ENCODE data around the gene FAM32A. TPM values are rescaled to one million over a fixed set of nuclear protein-coding genes. Genes with fewer than 3 reads are reported as not detected.

The FAM32A gene
- total and polyA plus RNA-seq, 2 donors (not counting 1 experiment from before 2014, with no cell fraction given) = 106 to 141 TPM

GRCh38 chr19:16234552-16235445 is 49.6 kb downstream of the FAM32A start:
- Histone ChIP-seq H3K9me3 (ENCODE audit: control insufficient read depth, insufficient read depth, low read depth, low read length) (no peaks in the 10 kb centered on the region), H3K4me2 (ENCODE audit: extremely low read depth, insufficient read depth, low read length) (no peak overlapping the region), H3K27ac (ENCODE audit: insufficient read depth, low read length) (no peak overlapping the region), H3K4me1 (ENCODE audit: control insufficient read depth, extremely low read depth, insufficient read depth, low read length) (no peaks in the 10 kb centered on the region), H3K79me2 (ENCODE audit: control insufficient read depth, insufficient read depth, low read length) (no peaks in the 10 kb centered on the region), H4K20me1 (ENCODE audit: control insufficient read depth, extremely low read depth, insufficient read depth, low read length) (no peaks in the 10 kb centered on the region), H3K36me3 (ENCODE audit: control insufficient read depth, insufficient read depth, low read length) (peaks cover 31% of the 10 kb centered on the region), H2AFZ (ENCODE audit: low read length) (no peak overlapping the region), H3K27me3 (ENCODE audit: control insufficient read depth, insufficient read depth, low read length) (no peaks in the 10 kb centered on the region), H3K4me3 (replicated peaks in 1 of 4; ENCODE audit: control extremely low read depth in 1 of 4, insufficient read depth in 1 of 4, low read depth in 3 of 4, low read length in 4 of 4) (no peak overlapping the region), H3K9ac (ENCODE audit: insufficient read depth, low read length) (no peak overlapping the region)
- TF ChIP-seq EZH2 (IDR thresholded peaks at IDR 0.05; ENCODE audit: low read length, missing control alignments) = no peak
- TF ChIP-seq CTCF (conservative IDR thresholded peaks at IDR 0.05 in 1 of 2, IDR thresholded peaks at IDR 0.05 in 1 of 2; ENCODE audit: low read depth in 1 of 2, low read length in 2 of 2) = no peak
- no peak for DNase-seq (ENCODE audit: low read depth in 2 of 2)

- H3K27ac ChIP-seq (ENCODE audit: insufficient read depth, low read length) = no peak overlapping the region
- no peak overlapping the region for H3K9ac ChIP-seq (ENCODE audit: insufficient read depth, low read length)
- H3K36me3 ChIP-seq (ENCODE audit: control insufficient read depth, insufficient read depth, low read length) = peaks cover 30% of the 10 kb centered on the region
- no peak for TF ChIP-seq EZH2 (IDR thresholded peaks at IDR 0.05; ENCODE audit: low read length, missing control alignments)
- no peak for TF ChIP-seq CTCF (conservative IDR thresholded peaks at IDR 0.05 in 1 of 2, IDR thresholded peaks at IDR 0.05 in 1 of 2; ENCODE audit: low read depth in 1 of 2, low read length in 2 of 2)
- no peaks in the 10 kb centered on the region for H3K4me1 ChIP-seq (ENCODE audit: control insufficient read depth, extremely low read depth, insufficient read depth, low read length)
- no peak overlapping the region for H3K4me3 ChIP-seq (replicated peaks in 1 of 4; ENCODE audit: control extremely low read depth in 1 of 4, insufficient read depth in 1 of 4, low read depth in 3 of 4, low read length in 4 of 4)
- no peaks in the 10 kb centered on the region for H3K9me3 ChIP-seq (ENCODE audit: control insufficient read depth, insufficient read depth, low read depth, low read length)
- H3K4me2 ChIP-seq (ENCODE audit: extremely low read depth, insufficient read depth, low read length) = no peak overlapping the region
- no peaks in the 10 kb centered on the region for H4K20me1 ChIP-seq (ENCODE audit: control insufficient read depth, extremely low read depth, insufficient read depth, low read length)
- no peaks in the 10 kb centered on the region for H3K79me2 ChIP-seq (ENCODE audit: control insufficient read depth, insufficient read depth, low read length)
- no peaks in the 10 kb centered on the region for H3K27me3 ChIP-seq (ENCODE audit: control insufficient read depth, insufficient read depth, low read length)
- no peak overlapping the region for H2AFZ ChIP-seq (ENCODE audit: low read length)
- no peak for DNase-seq (ENCODE audit: low read depth in 2 of 2)
These were observed 50.8 kb downstream of the FAM32A start for GRCh38 chr19:16235811-16236652.

Other genes starting within 250 kb of the FAM32A start
- gene OR10H4, start 236.4 kb upstream of the FAM32A start, total RNA-seq = not detected in 2 replicates
- gene OR10H4, start 236.4 kb upstream of the FAM32A start, polyA plus RNA-seq = not detected in 2 replicates
- 720 and 822 TPM in 2 replicates for gene TPM4, start 108.9 kb upstream of the FAM32A start, total RNA-seq
- 1,637 and 2,577 TPM in 2 replicates for gene TPM4, start 108.9 kb upstream of the FAM32A start, polyA plus RNA-seq
- gene RAB8A, start 73.5 kb upstream of the FAM32A start, total RNA-seq = 47.5 and 77.6 TPM in 2 replicates
- 104 and 128 TPM in 2 replicates for gene RAB8A, start 73.5 kb upstream of the FAM32A start, polyA plus RNA-seq
- not detected in 2 replicates for gene HSH2D, start 41.7 kb upstream of the FAM32A start, total RNA-seq
- gene HSH2D, start 41.7 kb upstream of the FAM32A start, polyA plus RNA-seq = not detected in 2 replicates
- gene CIB3, start 11.9 kb upstream of the FAM32A start, total RNA-seq = not detected in 2 replicates
- not detected in 2 replicates for gene CIB3, start 11.9 kb upstream of the FAM32A start, polyA plus RNA-seq
- gene AP1M1, start 12.5 kb downstream of the FAM32A start, total RNA-seq = 48.5 and 113 TPM in 2 replicates
- 94.4 and 130 TPM in 2 replicates for gene AP1M1, start 12.5 kb downstream of the FAM32A start, polyA plus RNA-seq
- gene KLF2, start 139.4 kb downstream of the FAM32A start, total RNA-seq = 3.3 and 19.2 TPM in 2 replicates
- gene KLF2, start 139.4 kb downstream of the FAM32A start, polyA plus RNA-seq = 6.7 and 11.5 TPM in 2 replicates